HG03159 (cell line): ENCODE data around the gene MOB4.
"Not testable (repeated sequence)": the region's sequence is repeated elsewhere in the genome, so short reads cannot be mapped to it uniquely, and the experiment has no call there.

ENCODE experiments used
- ATAC-seq: cut with Tn5 transposase; IDR thresholded peaks from one replicate; pipeline ENCODE4 v1.9.1; 2021; ENCODE audit warnings: mild to moderate bottlenecking, moderate library complexity; ENCODE audit not compliant: unreplicated experiment

MOB4 gene

GRCh38 chr2:197513915-197514314 is 2.0 kb upstream of the MOB4 start:
- ATAC-seq: no peak

GRCh38 chr2:197514754-197515153 is 1.1 kb upstream of the MOB4 start:
- ATAC-seq: no peak

DNA sequence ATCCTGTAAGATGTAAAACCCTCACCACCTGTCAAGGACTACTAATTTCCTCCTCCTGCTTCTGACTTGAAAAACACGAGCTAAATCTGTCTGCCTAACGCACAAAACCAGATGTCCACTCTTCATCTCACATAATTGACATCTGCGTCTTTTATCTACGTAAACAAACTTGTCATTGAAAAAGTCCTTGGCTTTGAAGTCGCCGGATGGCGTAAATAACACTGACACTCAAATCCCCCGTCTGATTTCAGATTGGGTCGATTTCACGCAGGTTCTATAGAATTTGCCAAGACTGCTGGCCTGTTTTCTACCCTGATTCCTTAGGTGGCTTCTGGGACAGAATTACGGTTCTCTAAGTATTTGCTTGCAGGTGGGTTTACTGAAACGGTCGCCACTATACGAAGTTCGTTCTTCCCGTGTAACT is 539 bp upstream of the MOB4 start:
- ATAC-seq: no peak

GRCh38 chr2:197516393-197516761 is 511 bp downstream of the MOB4 start:
- ATAC-seq: peak; percentile 11

GRCh38 chr2:197517150-197517549 is 1.3 kb downstream of the MOB4 start:
- no peak for ATAC-seq

- no peak for ATAC-seq
Measured at GRCh38 chr2:197538412-197538811, 22.5 kb downstream of the MOB4 start.

- ATAC-seq: no peak
Measured at GRCh38 chr2:197539734-197540133, 23.9 kb downstream of the MOB4 start.

DNA sequence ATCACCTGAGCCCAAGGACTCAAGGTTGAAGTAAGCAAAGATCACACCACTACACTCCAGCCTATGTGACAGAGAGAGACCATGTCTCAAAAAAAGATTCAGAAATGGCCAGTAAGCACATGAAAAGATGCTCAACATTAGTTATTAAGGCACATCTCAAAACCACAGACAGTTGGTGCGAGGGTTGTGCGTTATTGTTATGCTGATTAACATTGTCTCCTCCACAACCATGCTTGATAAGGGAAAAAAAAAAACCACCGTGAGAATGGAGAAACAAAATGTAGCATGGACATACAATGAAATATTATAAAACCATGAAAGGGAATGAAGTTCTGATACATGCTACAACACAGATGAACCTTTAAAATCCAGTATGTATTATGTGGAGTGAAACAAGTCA is 27.3 kb downstream of the MOB4 start:
- ATAC-seq: no peak

GRCh38 chr2:197547163-197547900 is 31.5 kb downstream of the MOB4 start:
- no peak for ATAC-seq

DNA sequence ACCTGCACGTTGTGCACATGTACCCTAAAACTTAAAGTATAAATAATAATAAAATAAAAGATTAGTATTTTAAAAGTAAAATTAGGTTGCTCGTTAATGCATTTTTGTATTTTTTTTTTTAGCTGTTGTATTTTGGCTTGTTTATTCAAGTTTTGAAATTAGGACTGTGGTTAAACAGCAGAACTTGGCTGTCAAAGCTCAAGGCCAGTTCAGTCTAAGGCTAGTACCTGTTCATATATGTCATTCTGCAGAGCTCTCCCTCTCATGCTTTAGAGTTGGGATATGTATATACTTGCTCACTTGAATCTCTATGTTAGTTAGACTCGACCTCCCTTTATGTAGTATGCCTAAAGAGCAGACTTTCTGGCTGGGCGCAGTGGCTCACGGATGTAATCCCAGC is 32.7 kb downstream of the MOB4 start:
- ATAC-seq: no peak

DNA sequence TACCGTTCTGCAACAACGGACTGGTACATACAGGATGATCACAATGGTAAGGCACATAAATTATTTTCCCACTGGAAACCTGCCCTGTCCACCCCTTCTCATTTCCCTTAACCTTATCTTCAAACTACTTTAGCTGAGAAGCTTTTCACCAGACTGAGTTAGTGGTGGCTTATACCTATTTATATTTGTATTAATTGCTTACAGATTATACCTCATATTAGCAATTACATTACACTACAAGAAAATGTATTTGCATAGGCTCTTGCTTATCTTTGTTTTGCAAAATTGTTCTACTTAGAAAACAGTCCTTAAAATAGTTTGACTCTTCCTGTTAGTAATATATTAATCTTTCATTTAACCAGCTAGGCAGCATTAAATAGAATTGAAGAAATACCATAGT is 35.4 kb downstream of the MOB4 start:
- not testable (repeated sequence) for ATAC-seq

DNA sequence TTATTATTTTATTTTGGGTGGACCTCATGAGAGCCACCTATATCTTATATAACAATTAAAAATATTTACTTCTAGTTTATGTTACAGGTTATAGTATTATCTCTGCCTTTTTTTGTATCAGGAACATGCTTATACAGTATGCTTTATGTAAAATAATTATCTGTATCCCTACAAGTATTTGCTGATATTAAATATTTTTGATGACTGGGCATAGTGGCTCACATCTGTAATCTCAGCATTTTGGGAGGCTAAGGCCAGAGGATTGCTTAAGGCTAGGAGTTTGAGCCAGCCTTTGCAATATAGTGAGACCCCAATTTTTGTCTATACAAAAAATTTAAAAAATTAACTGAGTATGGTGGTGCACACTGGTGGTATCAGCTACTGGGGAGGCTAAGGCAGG is 39.6 kb downstream of the MOB4 start:
- no peak for ATAC-seq

DNA sequence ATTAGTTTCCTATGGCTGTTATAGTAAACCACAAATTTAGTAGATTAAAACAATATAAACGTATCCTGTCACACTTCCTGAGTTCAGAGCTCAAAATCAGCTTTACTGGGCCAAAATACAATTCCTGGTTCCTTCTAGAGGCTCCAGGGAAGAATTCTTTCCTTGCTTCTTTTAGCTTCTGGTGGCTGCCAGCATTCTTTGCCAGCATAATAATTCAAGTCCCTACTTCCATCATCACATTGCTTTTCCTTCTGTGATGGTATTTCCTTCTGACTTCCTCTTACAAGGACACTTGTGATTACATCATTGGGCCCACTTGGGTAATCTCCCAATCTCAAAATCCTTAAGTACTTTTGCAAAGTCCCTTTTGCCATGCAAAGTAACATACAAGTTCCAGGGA is 40.6 kb downstream of the MOB4 start:
- no peak for ATAC-seq

DNA sequence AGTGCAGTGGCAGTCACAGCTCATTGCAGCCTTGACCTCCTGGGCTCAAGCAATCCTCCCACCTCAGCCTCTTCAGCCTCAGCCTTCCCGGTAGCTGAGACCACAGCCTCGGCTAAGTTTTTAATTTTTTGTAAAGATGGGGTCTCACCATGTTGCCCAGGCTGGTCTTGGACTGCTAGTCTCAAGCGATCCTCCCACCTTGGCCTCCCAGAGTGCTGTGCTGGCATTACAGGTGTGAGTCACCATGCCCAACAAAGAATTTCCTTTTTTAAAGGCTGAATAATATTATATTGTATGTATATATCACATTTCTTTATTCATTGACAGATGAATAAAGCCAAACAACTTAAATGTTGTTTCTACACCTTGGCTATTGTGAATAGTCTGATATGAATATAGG is 42.5 kb downstream of the MOB4 start:
- ATAC-seq: no peak

DNA sequence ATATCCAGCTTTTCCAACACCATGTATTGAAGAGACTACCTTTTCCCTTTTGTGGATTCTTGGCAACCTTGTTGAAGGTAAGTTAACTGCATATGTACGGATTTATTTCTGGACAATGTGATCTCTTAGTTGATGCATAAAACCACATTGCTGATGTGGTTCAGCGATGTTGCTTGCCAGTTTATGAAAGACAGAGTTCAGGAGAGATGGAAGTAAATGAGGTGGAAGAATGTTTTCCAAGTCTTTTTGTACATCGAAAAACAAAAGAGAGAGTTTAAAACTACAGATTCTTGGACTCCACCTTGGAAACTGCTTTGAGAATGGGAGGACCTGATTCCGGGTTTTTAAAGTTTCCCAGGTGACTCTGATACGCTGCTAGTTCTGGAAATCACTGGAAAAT is 43.8 kb downstream of the MOB4 start:
- no peak for ATAC-seq

DNA sequence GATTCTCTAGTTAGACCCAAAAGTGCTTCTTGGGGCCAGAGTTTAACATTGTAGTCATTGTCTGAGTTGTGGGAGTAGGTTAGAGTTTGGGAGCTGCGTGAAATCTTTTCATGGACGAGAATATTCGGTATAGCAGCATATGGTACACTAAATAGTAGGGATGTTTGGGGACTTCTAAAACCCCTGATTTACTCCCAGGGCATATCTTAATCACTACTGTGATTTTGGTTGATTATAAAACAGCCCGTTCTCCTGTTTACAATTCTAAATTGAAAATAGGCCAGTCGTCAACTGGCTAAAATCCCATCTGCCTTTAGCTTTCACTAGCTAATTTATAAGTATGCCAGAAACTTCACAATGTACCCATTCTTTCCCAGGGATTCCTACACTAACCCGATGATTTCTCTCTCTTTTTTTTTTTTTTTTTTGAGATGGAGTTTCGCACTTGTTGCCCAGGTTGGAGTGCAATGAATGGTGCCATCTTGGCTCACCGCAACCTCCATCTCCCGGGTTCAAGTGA is 44.3 kb downstream of the MOB4 start:
- ATAC-seq: no peak

DNA sequence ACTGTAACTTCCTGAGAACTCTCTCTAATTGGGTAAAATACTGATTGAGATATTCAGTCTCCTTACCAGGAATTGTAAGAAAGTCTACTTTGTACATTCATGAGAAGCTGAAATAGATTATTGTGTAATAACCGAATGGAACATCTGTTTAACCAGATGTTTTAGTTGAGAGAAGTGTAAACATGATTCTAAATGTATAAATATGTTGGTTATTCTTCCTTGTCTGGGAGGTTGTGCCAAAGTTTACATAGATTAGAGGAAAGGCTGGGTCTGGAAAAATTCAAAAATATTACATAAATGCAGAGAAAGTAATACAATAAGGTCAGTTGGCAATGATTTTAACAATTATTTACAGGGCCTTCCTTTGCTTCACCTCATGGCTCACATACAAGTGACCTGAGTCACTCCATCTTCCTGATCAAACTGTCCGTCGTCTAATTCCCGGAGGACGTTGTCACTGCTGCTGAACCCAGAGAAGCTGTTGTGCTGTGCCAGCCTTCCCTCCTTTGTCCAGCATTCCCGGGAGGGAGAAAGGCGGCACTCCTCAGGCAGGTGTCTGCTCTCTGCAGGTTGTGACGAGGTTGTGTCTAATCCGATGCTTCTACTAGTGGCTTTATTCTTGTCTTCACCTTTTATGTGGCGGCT is 55.9 kb downstream of the MOB4 start:
- ATAC-seq: no peak

DNA sequence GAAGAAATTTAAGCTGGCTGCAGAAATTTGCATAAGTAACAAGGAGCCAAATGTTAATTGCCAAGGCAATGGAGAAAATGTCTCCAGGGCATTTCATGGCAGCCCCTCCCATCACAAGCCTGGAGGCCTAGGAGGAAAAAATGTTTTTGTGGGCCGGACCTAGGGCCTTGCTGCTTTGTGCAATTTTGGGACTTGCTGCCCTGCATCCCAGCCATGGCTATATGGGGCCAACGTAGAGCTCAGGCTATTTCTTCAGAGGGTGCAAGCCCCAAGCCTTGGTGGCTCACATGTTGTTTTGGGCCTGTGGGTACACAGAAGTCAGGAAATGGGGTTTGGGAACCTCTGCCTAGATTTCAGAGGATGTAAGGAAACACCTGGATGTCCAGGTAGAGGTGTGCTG is 57.7 kb downstream of the MOB4 start:
- no peak for ATAC-seq

- ATAC-seq: no peak
Measured at GRCh38 chr2:197575987-197576386, 60.1 kb downstream of the MOB4 start.

DNA sequence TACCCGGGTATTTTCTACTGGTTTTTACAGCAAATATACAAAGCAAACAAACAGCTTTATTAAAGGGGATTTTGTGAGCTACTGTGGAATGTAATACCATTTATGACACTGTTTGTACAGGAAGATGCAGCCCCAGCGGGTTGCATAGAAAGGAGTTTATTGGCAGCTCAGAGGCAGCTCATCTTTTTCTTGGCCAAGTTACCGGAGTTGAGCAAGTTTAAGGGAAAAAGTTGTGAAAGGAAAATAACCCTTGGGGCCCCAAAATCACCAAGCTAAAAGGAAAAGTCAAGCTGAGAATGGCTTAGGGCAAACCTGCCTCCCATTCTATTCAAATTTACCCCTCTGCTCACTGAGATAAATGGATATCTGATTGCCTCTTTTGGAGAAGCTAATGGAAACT is 60.8 kb downstream of the MOB4 start:
- ATAC-seq: no peak

DNA sequence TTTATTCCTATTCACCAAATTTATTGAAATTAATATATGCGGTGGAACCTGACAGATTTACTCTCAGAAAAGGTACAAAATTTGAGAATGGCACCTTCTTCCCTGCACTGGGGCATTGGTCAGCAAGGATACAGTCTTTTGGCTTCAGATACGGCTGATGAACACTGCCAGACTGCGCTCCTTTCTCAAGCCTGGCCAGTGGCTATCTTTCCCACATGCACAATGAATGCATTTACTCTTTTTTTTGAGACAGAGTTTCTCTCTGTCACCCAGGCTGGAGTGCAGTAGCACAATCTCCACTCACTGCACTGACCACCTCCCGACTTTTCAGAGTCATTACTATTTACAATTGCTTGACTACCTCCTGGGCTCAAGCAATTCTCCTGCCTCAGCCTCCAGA is 61.6 kb downstream of the MOB4 start:
- ATAC-seq: no peak

GRCh38 chr2:197578294-197578693 is 62.4 kb downstream of the MOB4 start:
- not testable (repeated sequence) for ATAC-seq

- ATAC-seq: not testable (repeated sequence)
Measured at GRCh38 chr2:197580166-197580565, 64.3 kb downstream of the MOB4 start.
